ENCODE measurements around the gene OXSR1.

- TF ChIP-seq CTCF (IDR thresholded peaks at IDR 0.05), result no peak
- no peak for TF ChIP-seq RAD21 (conservative IDR thresholded peaks at IDR 0.05 in 1 of 2, IDR thresholded peaks at IDR 0.05 in 1 of 2)
- TF ChIP-seq BHLHE40 (IDR thresholded peaks at IDR 0.05; ENCODE audit: low read depth, low read length), result no peak
- no peak for TF ChIP-seq REST (IDR thresholded peaks at IDR 0.05)
These were observed 63.7 kb downstream of the OXSR1 start for GRCh38 chr3:38229036-38229435.
